IPS DF 19.7 (cell line): ENCODE data around the gene SIL1.

Source experiments
- DNase-seq: peaks from one replicate; pipeline ENCODE4 v3.0.0-alpha.2; 2013; ENCODE audit warnings: low read depth, low spot score

SIL1 gene

DNA sequence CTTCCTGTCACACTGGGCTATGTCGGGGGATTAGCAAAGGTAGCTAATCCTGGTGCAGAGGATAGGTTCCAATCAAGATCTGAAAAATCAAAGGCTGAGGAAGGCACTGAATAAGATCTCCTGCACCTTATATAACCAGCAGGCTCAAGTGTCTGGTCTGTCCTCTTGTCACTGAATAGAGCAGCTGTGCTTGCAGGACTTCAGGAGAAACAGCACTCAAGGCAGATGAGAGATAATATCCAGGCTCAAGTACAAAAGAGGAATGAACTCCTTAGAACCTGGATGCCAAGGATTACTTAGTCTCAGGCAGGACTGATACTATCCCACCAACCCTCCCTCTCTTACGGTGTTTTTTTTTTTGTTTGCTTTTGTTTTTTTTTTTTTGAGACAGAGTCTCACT is 214.2 kb downstream of the SIL1 start:
- DNase-seq = no peak

DNA sequence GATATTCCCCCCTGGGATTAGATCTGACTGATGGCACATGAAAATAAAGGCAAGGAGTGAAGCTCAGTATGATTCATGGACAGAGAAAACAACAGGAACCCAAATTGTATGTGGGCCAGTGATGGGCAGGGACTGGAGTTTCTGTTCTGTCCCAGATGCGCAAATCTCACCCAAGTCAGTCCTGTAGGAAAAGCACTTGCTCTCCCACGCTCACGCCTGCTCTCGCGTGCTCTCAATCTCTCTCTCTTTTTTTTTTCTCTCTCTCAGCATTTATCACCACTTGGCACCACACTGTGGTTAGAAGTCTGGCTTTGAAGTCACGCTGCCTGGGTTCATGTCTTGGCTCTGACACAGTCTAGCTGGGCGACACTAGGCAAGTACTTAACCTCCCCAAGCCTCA is 216.6 kb downstream of the SIL1 start:
- DNase-seq = no peak

DNA sequence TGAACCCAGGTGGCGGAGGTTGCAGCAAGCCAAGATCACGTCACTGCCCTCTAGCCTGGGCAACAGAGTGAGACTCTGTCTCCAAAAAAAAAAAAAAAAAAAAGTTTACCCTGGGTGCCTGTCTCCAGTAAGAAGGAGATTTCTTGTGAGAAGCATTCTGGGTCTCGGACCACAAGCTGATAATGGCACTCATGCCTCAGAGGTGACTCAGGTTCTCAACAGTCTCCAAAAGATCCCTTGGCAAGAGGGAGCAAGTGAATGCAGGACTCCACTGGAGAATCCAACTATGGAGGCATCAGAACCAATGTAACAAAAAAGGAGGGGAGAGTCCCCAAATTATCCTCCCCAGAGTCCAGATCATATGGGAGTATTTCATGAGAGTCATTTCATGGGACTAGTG is 217.0 kb downstream of the SIL1 start:
- no peak for DNase-seq

DNA sequence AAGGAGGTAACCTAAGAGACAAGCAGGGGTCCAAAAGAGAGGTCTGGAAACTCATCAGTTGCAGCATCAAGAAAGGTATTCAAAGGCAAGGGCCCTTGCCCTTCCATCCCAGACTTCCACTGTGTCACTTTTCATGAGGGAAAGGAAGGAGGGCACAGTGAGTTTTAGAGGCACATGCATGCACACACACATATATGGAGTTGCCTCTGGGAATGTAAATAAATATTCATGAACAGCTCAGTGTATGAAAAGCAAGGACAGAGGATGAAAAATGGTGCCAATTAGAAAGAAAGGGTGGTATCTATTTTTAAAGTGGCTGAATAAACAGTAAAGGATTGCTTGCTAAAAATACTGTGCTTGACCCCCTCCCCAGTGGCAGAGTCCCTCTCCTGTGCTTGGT is 217.7 kb downstream of the SIL1 start:
- DNase-seq = no peak

DNA sequence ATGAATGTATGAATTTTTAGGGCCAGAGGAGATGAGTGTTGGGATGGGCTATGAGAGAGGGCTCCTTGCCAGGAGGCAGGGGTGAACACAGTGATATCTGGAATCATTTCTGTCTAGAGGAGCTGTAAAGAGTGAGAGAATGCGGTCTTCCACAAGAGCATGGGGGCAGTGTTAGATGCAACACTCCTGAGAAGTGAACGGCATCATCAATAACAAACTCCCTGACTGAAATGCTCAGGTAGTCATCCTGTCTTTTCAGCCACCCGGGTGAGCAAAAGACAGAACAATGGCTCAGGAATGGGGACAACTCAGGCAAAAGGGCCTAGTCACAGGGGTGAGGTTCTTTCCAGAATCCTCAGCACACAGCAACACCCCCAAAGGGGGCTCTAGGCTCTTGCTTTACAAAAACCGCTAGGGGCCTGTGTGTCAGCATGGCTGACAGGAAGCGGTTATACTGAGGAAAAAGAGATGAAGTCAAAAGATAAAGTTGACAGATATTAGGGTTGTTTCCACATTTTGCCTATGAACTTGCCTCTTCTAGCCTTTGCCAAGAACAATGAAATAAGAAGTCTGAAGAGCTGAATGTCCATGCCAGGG is 218.4 kb downstream of the SIL1 start:
- no peak for DNase-seq

DNA sequence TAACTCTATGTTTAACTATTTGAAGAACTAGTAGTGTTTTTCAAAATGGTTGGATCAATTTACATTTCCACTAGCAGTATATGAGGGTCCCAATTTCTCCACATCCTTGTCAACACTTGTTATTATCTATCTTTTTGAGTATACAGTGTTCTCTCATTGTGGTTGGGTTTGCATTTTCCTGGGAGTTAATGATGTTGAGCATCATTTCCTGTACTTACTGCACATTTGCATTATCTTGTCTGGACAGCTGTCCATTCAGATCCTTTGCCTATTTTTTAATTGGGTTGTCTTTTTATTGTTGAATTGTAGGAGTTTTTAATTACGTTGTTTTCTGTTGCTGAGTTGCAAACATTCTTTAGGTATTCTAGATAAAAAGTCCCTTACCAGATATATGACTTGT is 219.6 kb downstream of the SIL1 start:
- no peak for DNase-seq

DNA sequence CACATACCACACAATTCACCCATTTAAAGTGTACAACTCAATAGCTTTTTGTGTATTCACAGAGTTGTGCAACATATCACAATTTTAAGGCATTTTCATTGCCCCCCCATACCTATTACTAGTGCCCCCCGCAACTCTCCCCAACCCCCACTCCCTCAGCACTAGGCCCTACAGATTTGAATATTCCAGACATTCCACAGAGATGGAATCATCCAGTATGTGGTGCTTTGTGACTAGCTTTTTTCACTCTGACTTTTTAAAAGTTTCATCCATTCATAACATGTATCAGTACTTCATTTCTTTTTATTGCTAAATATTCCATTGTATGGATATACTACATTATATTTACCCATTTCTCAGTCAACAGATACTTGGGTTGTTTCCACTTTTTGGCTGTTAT is 220.1 kb downstream of the SIL1 start:
- no peak for DNase-seq

DNA sequence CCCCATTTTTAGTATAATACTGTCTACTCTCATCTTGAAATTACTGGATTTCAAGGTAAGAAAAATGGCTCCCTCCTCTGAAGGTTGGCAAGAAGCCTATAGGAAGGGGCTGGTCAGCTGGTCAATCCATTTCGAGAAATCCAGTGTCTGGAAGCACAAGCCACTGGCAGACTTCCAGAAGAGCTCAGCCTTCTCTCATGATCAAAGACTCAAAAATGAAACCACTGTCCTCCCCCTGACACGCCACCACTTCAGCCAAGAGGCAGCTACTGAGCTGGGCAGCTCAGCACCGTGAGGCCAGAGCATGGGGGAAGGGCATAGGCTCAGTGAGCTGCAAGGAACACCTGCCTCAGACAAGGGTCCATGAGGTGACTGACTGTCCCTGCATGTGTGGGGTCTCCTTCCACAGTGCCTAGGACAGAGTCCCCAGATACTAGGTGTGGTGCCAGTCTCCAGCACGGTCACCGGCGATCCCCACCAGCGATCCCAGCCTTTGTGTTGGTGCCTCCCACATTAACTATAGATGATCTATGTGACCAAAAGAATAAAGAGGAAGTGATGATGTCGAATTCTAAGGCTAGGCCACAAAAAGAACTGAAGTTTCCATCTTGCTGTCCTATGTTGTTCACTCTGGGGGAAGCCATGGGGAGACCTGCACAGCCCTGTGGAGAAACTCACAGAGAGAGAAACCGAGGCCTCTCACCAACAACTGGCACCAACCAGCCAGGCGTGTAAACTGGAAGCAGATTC is 222.9 kb downstream of the SIL1 start:
- DNase-seq = no peak

DNA sequence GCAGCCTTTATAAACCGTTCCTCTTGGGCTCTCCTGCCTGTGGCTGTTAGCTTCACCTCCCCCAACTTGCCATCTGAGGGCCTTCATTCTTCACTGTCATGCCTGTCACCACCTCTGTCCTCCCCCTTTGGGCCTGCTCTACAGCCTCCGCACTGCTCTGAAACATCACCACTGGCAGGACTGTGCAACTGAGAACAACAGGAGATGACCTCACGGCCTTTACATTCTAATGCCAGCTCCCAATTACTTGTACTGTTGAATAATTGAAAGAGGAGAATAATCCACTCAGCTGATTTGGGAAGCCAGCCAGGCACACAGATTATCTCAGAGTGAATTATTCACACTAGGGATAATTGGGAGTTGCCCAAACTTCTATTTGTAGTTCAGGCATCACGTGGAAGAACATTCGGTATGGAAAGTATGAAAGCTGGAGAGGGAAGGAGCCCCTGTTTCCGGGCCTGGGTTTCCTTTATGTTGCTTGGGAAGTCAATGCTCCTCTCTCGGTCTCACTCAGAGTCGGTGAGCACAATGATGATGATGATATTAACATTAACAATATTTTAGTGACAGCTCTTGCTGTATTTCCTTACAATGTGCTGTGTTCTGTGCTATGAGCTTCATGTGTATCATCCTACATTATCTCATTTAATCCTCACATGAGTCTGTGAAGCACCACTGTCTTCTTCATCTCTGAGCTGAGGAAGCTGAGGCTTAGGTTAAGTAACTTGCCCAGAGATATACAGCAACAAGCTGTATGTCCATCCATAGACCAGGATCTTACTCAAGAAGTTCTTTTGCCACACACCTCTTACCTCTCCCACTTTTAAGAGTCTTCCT is 223.7 kb downstream of the SIL1 start:
- DNase-seq = no peak

DNA sequence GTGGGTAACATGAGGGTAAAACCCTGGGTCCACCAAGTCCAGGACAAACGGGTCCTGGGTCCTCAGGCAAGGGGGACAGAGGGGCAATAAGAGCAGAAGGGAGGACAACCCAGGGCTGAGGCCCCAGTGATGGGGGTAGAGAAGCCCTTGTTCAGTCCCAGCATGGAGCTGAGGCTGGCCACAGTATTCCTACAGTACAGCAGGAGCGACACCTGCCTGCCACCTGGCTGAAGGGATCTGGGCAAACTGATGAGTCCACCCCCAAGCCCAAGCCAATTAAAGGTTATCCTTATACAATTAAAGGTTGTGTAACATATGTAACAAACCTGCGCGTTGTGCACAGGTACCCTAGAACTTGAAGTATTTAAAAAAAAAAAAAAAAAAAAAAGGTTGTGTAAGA is 225.3 kb downstream of the SIL1 start:
- no peak for DNase-seq

DNA sequence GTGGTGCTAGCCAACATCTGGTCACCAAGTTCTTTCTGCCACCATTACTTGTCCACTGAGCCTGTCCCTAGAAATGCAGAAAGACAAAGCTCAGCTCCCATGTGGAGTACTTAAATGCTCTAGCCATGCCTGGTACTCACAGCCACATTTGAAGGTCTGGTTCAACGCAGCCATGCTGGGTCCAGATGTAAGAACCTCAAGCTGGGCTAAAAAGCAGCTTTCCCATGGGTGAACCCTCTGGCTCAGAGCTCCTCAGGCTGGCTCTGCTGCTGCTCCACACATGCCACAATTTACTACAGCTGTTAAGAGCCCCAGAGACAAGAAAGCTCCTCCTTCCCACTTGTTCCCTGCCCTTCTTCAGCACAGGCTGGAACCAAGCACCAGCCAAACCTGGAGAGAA is 225.9 kb downstream of the SIL1 start:
- DNase-seq = no peak

DNA sequence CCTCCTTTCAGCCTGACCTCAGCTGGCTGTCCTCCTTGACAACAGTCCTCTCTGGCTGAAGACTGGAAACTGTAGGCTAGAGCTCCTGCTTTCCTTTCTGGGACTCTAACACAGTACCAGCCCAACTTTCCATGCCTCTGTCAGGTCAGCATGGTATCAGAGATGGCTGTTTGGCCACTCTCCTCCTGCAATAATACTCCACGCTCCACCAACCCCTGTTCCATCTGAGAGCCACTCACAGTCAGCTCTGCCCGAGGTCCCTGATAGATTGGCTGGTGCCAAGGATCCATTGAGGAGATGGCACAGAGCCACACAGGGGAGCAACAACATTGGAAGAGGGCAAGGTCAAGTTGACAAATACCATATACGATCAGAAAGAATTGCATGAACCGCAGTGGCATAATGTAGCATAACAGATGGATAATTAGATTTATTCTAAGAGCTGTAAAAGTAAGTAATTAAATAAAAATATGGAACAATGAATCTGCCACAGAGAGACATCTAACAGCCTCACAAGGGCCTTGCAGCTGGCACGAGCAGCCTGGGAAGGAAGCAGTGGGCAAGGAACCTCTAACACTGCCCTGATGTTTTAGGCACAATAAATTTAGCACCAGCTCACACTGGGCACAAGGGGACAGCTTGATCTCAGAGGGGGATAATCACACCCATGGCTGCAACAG is 228.7 kb downstream of the SIL1 start:
- no peak for DNase-seq

DNA sequence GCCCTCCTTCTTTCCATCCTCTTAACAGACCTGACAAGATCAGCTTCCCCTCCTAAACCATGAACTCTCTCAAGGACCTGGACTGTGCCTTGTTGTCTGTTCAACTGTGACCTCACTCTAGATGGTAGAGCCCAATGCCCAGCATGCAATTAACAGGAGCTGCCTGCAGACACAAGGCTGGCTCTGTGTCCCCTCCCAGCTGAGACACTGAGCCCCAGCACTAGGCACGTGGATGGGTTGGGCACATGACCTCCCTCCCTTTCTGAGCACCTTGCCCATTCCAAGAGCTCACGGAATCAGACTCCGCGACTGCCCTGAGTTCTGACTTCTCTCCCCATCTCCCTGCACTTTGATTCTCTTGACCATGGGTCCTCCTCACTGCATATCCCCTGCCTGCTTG is 229.6 kb downstream of the SIL1 start:
- no peak for DNase-seq

DNA sequence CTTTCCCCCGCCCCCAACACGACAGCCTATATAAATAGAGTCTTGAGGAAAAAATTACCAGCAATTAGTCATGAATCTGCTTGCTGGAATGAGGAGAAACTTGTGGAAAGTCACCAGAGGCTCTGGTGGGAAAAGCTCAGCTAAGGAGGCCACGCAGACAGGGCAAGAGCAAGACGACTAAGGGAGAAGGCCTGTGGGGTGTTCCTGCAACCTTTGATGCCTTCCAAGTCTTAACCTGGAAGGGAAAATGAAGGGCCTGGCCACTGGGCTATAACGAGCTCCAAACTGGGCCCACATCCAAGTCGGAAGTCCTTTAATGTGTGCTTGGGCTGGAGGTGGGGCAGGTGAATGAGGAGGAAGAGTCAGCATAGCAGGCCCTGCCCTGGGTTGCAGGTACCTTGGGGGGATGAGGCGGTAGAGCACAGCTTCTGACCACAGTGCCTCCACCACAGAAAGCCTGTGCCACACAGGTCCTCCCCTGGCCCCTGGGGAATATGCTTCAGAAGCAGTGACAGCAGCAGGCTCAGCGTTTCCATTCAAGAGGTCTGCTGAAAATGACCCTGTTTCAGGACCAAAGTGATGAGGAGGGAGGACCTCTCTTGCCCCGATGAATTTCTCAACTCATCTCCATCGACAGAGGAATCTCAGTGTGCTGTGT is 230.2 kb downstream of the SIL1 start:
- DNase-seq = no peak

DNA sequence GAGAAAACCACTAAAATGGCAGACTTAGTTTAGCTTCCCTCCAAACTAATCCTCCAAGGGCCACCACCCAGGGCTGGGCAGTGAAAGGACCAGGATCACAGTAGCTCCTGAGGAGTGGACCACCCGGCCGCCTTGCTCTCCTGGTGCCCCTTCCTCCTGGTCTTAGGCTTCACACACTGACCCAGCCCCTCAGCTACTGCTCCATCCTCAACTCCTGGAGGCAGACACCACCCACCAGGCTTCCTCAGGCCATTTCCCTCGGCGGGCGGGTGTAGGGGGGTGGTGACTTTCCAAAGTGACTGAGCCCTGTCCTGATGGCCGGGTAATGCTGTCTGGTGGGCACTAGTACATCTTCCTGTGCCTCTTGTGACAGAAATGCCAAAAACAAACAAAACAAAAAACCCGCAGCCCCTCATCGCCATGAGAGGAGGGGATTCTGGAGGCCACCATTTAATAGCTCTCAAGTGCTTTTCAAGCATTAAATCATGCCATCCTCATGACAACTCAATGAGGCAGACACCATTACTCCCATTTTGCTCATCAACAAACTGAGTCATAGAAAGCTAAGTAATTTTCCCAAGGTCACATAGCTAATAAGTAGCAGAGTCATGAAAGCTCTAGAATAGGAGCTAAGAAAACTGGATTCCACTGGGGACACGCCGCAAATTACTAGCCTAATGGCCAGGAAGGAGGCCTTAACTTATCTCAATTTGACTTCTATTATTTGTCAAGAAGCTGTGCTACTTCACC is 231.8 kb downstream of the SIL1 start:
- no peak for DNase-seq

DNA sequence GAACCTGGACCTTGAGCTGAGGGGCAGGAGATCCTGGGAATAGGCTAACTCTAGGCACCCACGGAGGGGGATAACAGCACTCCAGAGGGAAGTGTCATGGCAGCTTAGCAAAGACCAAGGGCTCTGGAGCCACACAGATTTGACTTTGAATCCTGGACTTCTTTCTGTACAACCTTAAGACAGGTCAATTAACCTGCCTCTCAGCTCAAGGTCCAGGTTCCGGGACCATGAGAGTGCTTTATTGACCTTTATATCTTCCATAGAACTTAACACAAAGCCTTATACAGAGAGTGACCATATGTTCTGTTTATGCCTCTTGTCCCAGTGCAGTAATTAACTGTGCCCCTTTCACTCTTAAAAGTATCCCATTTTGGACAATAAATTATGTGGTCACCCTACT is 232.5 kb downstream of the SIL1 start:
- no peak for DNase-seq

DNA sequence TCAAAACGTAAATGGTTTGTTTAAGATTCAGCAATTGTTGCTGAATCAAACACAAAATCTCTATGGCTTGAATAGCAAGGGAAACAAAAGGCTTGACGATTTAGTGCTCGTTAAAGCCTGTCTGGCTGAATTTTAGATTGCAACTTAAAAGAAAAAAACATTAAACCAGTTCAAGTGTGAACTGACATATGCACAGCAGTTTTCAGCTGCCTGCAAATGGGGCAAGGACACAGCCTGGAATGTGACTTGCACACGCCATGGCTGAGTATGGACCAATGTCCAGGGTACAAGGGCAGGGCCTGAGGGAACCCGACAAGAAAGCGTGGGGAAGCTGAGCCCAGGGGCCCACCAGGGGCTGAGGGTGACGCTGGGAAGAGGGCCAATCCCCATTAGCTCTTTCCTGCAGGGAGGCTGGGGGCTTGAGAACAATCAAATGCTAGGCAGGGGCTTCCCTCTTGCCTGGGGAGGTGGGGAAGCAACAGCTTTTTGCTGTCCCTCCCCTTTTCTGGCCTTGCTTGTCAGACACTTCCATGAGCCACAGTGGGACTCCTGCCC is 233.4 kb downstream of the SIL1 start:
- DNase-seq = no peak

DNA sequence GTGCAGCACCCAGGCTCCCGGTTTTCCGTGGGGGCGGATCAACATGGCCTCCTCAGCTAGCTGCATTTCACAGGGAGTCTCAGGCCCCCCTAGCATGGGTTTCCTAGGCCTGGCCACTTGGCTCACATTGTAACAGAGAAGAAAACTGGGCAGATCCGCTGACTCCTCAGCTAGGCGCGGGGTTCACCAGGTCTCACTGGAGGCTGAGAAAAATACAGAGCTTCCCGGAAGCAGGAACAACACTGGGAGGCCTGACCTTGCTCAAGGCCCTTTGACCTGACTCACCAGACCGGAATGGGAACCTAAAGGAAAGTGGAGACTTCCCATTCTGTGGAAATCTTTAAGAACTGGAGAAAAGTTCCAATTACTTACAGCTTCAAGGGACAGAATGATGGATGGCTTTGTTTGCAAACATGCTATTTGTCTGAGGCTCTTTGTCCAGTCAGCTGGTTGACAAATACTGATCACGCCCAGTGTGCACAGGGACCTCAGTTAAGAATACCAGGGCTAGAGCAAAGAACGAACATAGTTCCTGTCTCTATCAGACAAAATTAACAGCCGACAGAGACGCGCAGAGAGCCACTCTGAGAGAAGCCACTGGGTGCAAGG is 234.3 kb downstream of the SIL1 start:
- no peak for DNase-seq

DNA sequence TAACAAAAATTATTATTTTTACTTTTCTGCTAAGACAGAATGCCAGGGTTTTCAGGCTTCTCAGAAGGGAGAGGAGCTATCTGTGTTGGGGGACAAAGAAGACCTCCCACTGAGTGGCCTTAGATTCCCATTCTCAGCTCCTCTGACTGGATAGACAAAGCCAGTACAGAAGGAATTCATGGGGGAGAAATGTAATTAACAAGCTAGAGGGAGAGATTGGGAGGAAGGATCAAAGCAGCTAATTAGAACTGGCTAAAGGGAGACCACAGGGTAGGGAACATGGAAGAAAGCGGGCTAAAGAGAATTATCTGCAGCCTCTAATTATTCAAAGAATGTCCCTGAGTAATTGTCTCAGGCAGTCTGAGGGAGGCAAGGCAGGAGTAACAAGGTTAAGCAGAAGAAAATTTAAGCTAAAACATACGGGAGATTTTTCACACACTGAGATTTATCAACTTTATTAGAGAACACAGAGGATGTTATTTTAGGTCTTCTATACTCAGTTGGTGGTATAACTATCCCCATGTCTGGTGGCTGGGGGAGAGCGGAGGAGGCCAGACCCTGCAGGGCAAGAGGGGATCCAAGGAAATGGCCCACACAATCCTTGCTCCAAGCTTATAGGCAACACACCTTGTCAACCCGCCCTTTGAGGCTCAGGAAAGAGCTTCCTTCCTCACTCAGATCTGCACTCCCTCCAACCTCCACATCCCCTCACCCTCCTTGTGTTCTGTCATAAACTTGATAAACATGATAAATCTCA is 235.4 kb downstream of the SIL1 start:
- DNase-seq = no peak

DNA sequence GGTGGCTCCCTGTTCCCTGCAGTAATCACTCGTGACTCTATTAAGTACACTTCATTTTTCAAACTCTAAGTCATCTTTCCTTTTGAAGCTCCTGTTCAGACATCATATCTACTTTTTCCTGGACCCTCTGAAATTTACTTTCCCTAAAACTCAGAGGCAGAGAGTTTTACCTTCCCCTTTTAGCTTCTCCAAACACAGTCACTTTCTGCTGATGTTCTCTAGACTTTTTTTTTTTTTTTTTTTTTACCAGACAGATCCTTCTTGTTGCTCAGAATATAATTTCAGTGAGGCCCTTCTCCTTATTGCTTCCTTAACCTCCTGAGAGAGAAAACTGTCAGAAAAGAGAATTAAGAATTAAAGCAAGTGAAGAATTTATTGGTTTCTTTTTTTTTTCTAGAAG is 236.4 kb downstream of the SIL1 start:
- no peak for DNase-seq
